Esophagus squamous epithelium (tissue), 4 donors: ENCODE measurements around the gene GLG1.
"Not testable (repeated sequence)": the region's sequence is repeated elsewhere in the genome, so short reads cannot be mapped to it uniquely, and the experiment has no call there.

ENCODE experiments used
- CTCF ChIP-seq, 6 experiments: fragments of 450-650 bp in 4 of 6; fragments of 200-600 bp in 2 of 6; sonication (generic) in 2 of 6; IDR thresholded peaks; one replicate each; pipeline ENCODE4 v1.5.1; 2016 to 2019; ENCODE audit warnings: antibody characterized with exemption in 6 of 6, mild to moderate bottlenecking in 4 of 6, moderate library complexity in 4 of 6
- POLR2A ChIP-seq, 4 donors: fragments of 450-650 bp; IDR thresholded peaks; one replicate each; pipeline ENCODE4 v1.6.1; 2017; ENCODE audit warnings: antibody characterized with exemption in 4 of 4, mild to moderate bottlenecking in 4 of 4, moderate library complexity in 3 of 4

DNA sequence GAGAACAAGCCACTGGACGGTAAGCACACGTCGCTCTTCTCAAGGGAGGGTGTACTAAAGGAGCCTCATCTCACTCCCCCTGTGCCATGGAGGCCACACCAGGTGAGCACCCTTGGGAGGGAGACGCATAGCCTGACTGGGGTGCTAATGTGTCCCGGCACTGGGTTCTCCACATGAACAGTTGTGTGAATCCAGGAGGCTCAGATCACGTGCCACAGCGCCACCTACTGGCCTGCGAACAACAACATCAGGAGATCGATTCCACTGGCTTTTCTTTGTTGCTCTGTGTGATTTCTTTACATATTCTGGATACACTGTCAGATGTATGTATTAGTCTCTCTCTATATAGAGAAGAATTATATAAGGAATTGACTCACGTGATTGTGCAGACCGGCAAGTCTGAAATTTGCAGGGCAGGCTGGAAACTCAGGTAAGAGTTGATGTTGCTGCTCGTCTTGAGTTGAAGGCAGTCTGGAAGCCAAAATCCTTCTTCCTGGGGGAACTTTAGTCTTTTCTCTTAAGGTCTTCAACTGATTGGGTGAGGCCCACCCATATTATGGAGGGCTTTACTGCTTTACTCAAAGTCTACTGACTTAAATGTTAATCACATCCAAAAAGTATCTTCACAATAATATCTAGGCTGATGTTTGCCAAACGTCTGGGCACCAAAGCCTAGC, 176.7 kb downstream of the GLG1 start:
- peak; percentile 48 to 85 (median 78) for TF ChIP-seq CTCF (IDR thresholded peaks at IDR 0.05)
- not testable (repeated sequence) for TF ChIP-seq POLR2A (IDR thresholded peaks at IDR 0.05)
